Endodermal cell (in vitro differentiated cells): ENCODE measurements around the gene AIG1. TPM values are rescaled to one million over a fixed set of nuclear protein-coding genes. Genes with fewer than 3 reads are reported as not detected.

ENCODE experiments used
- DNase-seq: peaks from one replicate; pipeline ENCODE4 v3.0.0-alpha.2; 2017
- H3K27ac ChIP-seq: 2 replicates; pipeline ENCODE4 v1.5.1; 2013; ENCODE audit warnings: mild to moderate bottlenecking, low read depth, low read length, moderate library complexity
- H3K27me3 ChIP-seq: 2 replicates; pipeline ENCODE4 v1.6.1; 2013; ENCODE audit warnings: mild to moderate bottlenecking, low read length, moderate library complexity; ENCODE audit not compliant: insufficient read depth, control insufficient read depth, poor library complexity, severe bottlenecking
- H3K36me3 ChIP-seq: 2 replicates; pipeline ENCODE4 v1.7.0; 2013; ENCODE audit warnings: mild to moderate bottlenecking, low read length, moderate library complexity; ENCODE audit not compliant: control insufficient read depth, insufficient read depth
- H3K4me1 ChIP-seq: one replicate; pipeline ENCODE4 v1.7.0; 2013; ENCODE audit warnings: low read length; ENCODE audit not compliant: control insufficient read depth, insufficient read depth
- H3K4me3 ChIP-seq: 2 replicates; pipeline ENCODE4 v1.5.1; 2013; ENCODE audit warnings: mild to moderate bottlenecking, low read length, moderate library complexity
- H3K9ac ChIP-seq: 2 replicates; pipeline ENCODE4 v1.6.1; 2013; ENCODE audit warnings: mild to moderate bottlenecking, low read length, moderate library complexity; ENCODE audit not compliant: poor library complexity, severe bottlenecking; ENCODE audit errors: extremely low read depth
- H3K9me3 ChIP-seq: 2 replicates; pipeline ENCODE4 v1.6.1; 2013; ENCODE audit warnings: mild to moderate bottlenecking, low read length, moderate library complexity; ENCODE audit not compliant: control insufficient read depth
- H3K27ac Mint-ChIP-seq: 2 replicates; pipeline ENCODE4 v1.8.0; 2020; ENCODE audit warnings: mixed read lengths
- H3K27me3 Mint-ChIP-seq: 2 replicates; pipeline ENCODE4 v1.8.0; 2021; ENCODE audit warnings: mild to moderate bottlenecking, mixed read lengths; ENCODE audit not compliant: insufficient read depth
- H3K36me3 Mint-ChIP-seq: 2 replicates; pipeline ENCODE4 v1.8.0; 2020; ENCODE audit warnings: low read depth, mixed read lengths
- H3K4me1 Mint-ChIP-seq: 2 replicates; pipeline ENCODE4 v1.8.0; 2020; ENCODE audit warnings: mixed read lengths
- H3K4me3 Mint-ChIP-seq: 2 replicates; pipeline ENCODE4 v1.8.0; 2020; ENCODE audit warnings: mild to moderate bottlenecking, moderate library complexity, mixed read lengths
- H3K9me3 Mint-ChIP-seq: 2 replicates; pipeline ENCODE4 v1.8.0; 2020; ENCODE audit warnings: mild to moderate bottlenecking, mixed read lengths
- CTCF ChIP-seq: fragments of 200-600 bp; sonication (generic); conservative IDR thresholded peaks from 2 replicates; pipeline ENCODE4 v1.5.0; 2021; ENCODE audit warnings: antibody characterized with exemption, mild to moderate bottlenecking
- WGBS, 2 experiments: methylation state at CpG; one replicate each; pipeline versions ENCODE4 v1.1.5 to v1.1.7; 2013; ENCODE audit warnings: missing lambda C conversion rate in 2 of 2, mixed read lengths in 1 of 2; ENCODE audit not compliant: insufficient coverage in 1 of 2, insufficient read length in 1 of 2; 5-methylcytosine and 5-hydroxymethylcytosine counted together
- total RNA-seq, 2 donors: library from RNA; stranded (reverse); fragmentation: NEBNext Ultra II Directional in 1 of 2; extraction: Animal tissue kit (Norgen Biotek cat#: 25700) in 1 of 2; gene quantifications; 2 replicates in 1 of 2; 3 replicates in 1 of 2; pipeline ENCODE4 v1.2.1, GENCODE V29; 2021

Gene AIG1
- total RNA-seq, 2 donors from 2014 or later: 23.0 to 25.2 TPM

DNA sequence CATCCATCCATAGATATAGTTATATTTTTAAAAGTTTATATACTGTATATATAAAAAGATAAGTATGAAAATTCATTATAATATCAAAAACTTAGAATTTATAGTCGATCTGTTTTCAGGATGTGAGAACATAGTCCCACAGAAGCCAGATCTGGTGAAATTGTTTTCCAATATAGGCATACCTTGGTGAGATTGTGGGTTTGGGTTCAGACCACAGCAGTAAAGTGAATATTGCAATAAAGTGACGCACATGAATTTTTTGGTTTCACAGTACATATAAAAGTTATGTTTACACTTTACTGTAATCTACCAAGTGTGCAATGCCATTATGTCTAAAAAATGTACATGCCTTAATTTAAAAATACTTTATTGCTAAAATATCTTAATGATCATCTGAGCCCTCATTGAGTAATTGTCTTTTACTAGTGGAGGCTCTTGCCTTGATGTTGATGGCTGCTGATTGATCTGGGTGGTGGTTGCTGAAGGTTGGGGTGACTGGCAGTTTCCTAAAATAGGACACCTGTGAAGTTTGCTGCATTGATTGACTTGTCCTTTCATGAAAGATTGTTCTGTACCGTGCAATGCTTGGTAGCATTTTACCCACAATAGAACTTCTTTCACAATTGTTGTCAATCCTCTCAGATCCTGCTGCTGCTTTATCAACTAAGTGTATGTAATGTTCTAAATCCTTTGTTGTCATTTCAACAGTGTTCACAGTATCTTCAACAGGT is 29.8 kb downstream of the AIG1 start:
- Histone ChIP-seq H3K9me3 (no peaks in the 10 kb centered on the region), H3K4me3 (no peak overlapping the region), H3K9ac (no peak overlapping the region), H3K27ac (no peak overlapping the region), H3K36me3 (no peaks in the 10 kb centered on the region), H3K4me1 (no peaks in the 10 kb centered on the region), H3K27me3 (no peaks in the 10 kb centered on the region)
- H3K4me1 Mint-ChIP-seq: peaks cover 17% of the 10 kb centered on the region
- H3K27me3 Mint-ChIP-seq: no peaks in the 10 kb centered on the region
- H3K9me3 Mint-ChIP-seq: no peaks in the 10 kb centered on the region
- no peak for DNase-seq
- TF ChIP-seq CTCF: no peak
- H3K27ac Mint-ChIP-seq: no peak overlapping the region
- no peak overlapping the region for H3K4me3 Mint-ChIP-seq
- WGBS, 2 experiments: 92 to 95% methylated on average over 1 to 3 of the region's 3 CpGs
- no peaks in the 10 kb centered on the region for H3K36me3 Mint-ChIP-seq

- Histone ChIP-seq H3K9ac (no peak overlapping the region), H3K27ac (no peak overlapping the region), H3K4me1 (no peaks in the 10 kb centered on the region), H3K9me3 (no peaks in the 10 kb centered on the region), H3K4me3 (no peak overlapping the region), H3K36me3 (no peaks in the 10 kb centered on the region), H3K27me3 (no peaks in the 10 kb centered on the region)
- WGBS, 2 experiments: 89% methylated on average over 2 of the region's 2 CpGs; no CpG with 5 or more reads in 1 of the 2 experiments
- peaks cover 5% of the 10 kb centered on the region for H3K4me1 Mint-ChIP-seq
- no peak for TF ChIP-seq CTCF
- no peak overlapping the region for H3K4me3 Mint-ChIP-seq
- no peaks in the 10 kb centered on the region for H3K36me3 Mint-ChIP-seq
- no peak overlapping the region for H3K27ac Mint-ChIP-seq
- no peak for DNase-seq
- no peaks in the 10 kb centered on the region for H3K9me3 Mint-ChIP-seq
- H3K27me3 Mint-ChIP-seq: no peaks in the 10 kb centered on the region
Observed at GRCh38 chr6:143092768-143093167, 32.1 kb downstream of the AIG1 start.

GRCh38 chr6:143093290-143093689 is 32.6 kb downstream of the AIG1 start:
- Histone ChIP-seq H3K27ac (no peak overlapping the region), H3K27me3 (no peaks in the 10 kb centered on the region), H3K36me3 (no peaks in the 10 kb centered on the region), H3K9ac (no peak overlapping the region), H3K4me1 (no peaks in the 10 kb centered on the region), H3K9me3 (no peaks in the 10 kb centered on the region), H3K4me3 (no peak overlapping the region)
- DNase-seq: no peak
- Mint-ChIP-seq H3K9me3 (no peaks in the 10 kb centered on the region), H3K36me3 (no peaks in the 10 kb centered on the region), H3K4me1 (peaks cover 5% of the 10 kb centered on the region), H3K27me3 (no peaks in the 10 kb centered on the region), H3K4me3 (no peak overlapping the region), H3K27ac (no peak overlapping the region)
- WGBS, 2 experiments: 77% methylated on average over 2 of the region's 2 CpGs; no CpG with 5 or more reads in 1 of the 2 experiments
- TF ChIP-seq CTCF: no peak
